ENCODE measurements around the gene SYCE3. TPM values are rescaled to one million over a fixed set of nuclear protein-coding genes. Genes with fewer than 3 reads are reported as not detected.

Gene SYCE3
- total and polyA plus RNA-seq, 9 donors = not detected

DNA sequence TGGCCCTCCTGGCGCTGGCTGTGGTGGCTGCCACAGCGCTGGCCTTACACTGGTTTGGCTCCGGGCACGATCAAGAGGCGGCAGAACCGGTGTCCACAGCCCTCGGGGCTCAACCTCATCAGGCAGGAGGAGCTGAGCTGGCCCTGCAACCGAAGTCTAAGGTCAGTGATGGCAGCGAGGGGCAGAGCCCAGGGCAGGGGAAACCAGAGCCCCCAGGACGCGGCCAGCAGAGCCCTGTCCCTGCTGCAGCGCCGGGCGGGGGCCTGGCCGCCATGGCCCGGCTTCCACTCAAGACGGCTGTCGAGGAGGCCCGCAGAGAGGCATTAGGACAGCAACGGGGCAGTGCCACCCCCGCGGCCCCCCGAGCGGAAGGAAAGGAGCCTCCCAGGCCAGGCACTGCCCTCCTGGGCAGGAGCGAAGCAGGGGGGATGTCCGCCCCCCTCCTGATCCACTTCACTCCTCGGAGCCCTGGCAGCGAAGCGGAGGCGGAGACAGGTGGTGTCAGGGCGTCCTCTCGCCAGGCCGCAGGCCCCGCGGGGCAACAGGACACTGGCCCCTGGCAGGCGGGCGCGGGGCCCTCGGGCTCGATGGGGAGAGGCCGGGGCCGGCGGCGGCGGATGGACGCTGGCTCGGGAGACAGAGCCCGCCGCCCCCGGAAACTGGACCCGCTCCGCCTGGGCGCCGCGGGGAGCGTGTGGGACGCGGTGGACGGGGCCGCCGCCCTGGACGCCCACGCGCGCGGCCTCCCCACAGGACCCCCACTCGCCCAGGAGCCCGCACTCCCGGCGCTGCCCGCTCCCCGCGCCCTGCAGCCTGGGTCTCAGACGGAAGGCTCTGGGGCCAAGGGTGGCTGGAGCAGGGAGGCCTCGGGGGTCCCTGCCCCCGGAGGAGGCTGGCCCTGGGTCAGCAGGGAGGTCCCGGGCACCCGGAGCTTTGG is 16.1 kb downstream of the SYCE3 start:
- TF ChIP-seq EP300 (IDR thresholded peaks at IDR 0.05) = no peak
- TF ChIP-seq, protein P1, sequence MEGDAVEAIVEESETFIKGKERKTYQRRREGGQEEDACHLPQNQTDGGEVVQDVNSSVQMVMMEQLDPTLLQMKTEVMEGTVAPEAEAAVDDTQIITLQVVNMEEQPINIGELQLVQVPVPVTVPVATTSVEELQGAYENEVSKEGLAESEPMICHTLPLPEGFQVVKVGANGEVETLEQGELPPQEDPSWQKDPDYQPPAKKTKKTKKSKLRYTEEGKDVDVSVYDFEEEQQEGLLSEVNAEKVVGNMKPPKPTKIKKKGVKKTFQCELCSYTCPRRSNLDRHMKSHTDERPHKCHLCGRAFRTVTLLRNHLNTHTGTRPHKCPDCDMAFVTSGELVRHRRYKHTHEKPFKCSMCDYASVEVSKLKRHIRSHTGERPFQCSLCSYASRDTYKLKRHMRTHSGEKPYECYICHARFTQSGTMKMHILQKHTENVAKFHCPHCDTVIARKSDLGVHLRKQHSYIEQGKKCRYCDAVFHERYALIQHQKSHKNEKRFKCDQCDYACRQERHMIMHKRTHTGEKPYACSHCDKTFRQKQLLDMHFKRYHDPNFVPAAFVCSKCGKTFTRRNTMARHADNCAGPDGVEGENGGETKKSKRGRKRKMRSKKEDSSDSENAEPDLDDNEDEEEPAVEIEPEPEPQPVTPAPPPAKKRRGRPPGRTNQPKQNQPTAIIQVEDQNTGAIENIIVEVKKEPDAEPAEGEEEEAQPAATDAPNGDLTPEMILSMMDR (IDR thresholded peaks at IDR 0.05) = no peak
- no peak for TF ChIP-seq POLR2A (IDR thresholded peaks at IDR 0.05)
- H3K27ac ChIP-seq = no peak overlapping the region

DNA sequence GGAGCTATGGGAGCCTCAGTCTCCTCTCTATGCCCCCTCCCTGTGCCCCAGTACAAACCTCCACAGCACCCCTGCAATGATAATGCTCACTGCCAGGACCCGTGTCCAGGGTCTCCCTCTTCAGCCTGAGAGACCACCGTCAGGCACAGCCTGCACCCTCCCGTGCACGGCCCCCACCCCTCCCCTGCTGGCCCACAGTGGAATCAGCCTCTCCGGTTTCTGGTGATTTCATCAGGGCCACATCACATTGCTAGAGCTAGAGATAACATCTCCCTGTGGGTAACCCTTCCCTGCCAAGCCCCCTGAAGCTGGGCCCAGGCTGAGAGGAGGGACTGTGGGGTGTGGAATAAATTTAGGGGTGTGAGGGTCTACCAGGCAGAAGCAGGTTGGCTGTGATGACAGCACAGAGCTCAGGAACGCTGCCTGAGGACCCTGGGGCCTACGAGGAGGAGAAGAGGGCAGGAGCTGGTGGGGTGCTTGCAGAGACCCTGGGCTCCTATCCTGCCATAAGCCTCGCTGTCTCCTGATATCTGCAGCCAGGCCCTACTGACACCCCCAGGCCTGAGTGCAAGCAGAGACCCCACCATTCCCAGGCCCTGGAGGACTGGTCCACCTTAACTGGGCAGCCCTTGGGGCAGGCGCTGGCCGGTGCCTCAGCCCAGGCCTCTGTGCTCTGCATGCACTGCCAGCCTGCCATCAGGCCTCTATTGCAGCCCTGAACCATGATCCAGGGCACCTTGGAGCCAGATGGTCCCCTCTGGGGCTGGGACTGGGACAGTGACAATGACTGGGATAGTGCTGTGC is 17.0 kb downstream of the SYCE3 start, which contains the start of gene KLHDC7B:
Gene KLHDC7B, plus strand, starts transcription at position 378 of the 804 bp plus-strand sequence. Its CDS starts 345 bp downstream, at position 723.
- intact Hi-C loops (cut with DNase I) = no loop called here
- Histone ChIP-seq H3K36me3 (no peaks in the 10 kb centered on the region), H3K4me1 (ENCODE audit: insufficient read depth) (no peaks in the 10 kb centered on the region), H3K27ac (no peak within 1 kb of the TSS), H3K27me3 (peaks cover 7% of the 10 kb centered on the region), H3K9me3 (no peaks in the 10 kb centered on the region), H3K4me3 (no peak within 1 kb of the TSS)
- TF ChIP-seq, protein P1 (IDR thresholded peaks at IDR 0.05) = no peak
- TF ChIP-seq POLR2A (IDR thresholded peaks at IDR 0.05) (no peak), EP300 (IDR thresholded peaks at IDR 0.05) (no peak)
- 46 to 62% (median 61%) methylated on average over 8 to 10 of the region's 10 CpGs for WGBS, 3 donors
- no peak for DNase-seq

More for the DNA sequence above, 16.1 kb downstream of the SYCE3 start:
- intact Hi-C loops (cut with DNase I) = no loop called here
- no peaks in the 10 kb centered on the region for H3K4me1 ChIP-seq (ENCODE audit: insufficient read depth)
- peaks cover 7% of the 10 kb centered on the region for H3K27me3 ChIP-seq
- no peak for DNase-seq
- H3K36me3 ChIP-seq = no peaks in the 10 kb centered on the region
- 25 to 54% (median 26%) methylated on average over 29 to 78 of the region's 78 CpGs for WGBS, 3 donors
- H3K4me3 ChIP-seq = no peak overlapping the region
- no peaks in the 10 kb centered on the region for H3K9me3 ChIP-seq

DNA sequence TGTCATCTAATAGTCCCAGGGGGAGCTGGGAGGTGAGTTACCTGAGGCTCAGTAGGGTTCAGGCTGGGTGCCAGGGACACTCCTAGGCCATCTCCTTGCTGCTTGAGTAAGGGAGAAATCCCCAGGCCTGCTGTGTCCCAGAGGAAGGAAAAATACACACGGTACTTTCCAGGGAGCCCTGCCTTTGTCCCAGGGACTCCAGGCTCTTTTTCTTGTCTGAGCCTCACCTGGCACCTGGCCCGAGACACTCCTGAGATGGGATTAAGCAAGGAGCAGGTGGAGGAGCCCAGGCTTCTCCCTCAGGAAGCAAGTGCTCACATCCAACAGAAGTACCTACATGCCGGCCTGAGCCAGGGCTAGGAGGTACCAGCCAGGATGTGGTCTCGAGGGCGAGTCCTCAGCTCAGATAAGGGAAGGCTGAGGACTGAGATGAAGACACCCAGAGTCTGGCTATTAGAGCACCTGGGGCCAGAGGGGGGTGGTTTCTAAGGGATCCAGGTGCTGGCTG is 17.9 kb downstream of the SYCE3 start:
- Histone ChIP-seq H3K36me3 (no peaks in the 10 kb centered on the region), H3K4me3 (no peak overlapping the region), H3K27ac (no peak overlapping the region), H3K4me1 (ENCODE audit: insufficient read depth) (no peaks in the 10 kb centered on the region), H3K9me3 (no peaks in the 10 kb centered on the region), H3K27me3 (peaks cover 7% of the 10 kb centered on the region)
- WGBS, 3 donors = 73 to 87% (median 75%) methylated on average over 5 of the region's 5 CpGs
- TF ChIP-seq, protein P1 (IDR thresholded peaks at IDR 0.05) = no peak
- TF ChIP-seq EP300 (IDR thresholded peaks at IDR 0.05) = no peak
- no peak for TF ChIP-seq POLR2A (IDR thresholded peaks at IDR 0.05)
- intact Hi-C loops (cut with DNase I) = no loop called here
- no peak for DNase-seq

DNA sequence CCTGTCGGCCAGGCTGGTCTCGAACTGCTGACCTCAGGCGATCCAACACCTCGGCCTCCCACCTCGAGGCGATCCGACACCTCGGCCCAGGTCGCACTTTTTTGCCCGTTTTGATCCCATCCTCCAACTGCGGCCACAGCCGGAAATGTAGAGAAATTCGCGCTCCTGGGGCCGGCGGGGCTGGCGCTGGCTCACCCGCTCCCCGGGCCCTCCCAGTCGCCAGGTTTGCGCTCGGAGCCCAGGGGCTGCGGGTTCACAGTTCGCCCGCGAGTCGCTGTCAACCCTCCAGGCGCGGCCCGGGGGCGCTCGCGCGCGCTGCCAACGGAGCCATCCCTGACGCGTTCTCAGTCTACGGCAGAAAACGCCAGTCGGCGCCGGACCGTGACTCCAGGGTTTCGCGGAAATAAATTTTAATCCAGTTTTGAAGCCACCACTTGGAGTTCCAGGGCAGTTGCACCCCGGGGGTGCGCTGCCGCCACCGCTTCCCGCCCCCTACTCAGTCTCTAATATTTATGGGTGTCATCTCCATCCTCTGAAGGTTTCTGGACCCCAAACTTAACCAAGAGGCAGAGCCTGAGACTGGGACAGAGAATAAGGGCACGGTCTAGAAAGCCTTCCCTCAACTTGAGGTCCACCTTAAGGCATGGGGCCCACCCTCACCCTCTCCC is 18.5 kb downstream of the SYCE3 start:
- Histone ChIP-seq H3K36me3 (no peaks in the 10 kb centered on the region), H3K9me3 (no peaks in the 10 kb centered on the region), H3K27me3 (peaks cover 7% of the 10 kb centered on the region), H3K4me1 (ENCODE audit: insufficient read depth) (no peaks in the 10 kb centered on the region), H3K4me3 (no peak overlapping the region), H3K27ac (no peak overlapping the region)
- WGBS, 3 donors = 3 to 4% (median 4%) methylated on average over 39 to 52 of the region's 52 CpGs
- DNase-seq = peak in 3 of 5 donors; percentile 62 to 72 (median 62)
- intact Hi-C loops (cut with DNase I) = no loop called here
- no peak for TF ChIP-seq POLR2A (IDR thresholded peaks at IDR 0.05)
- TF ChIP-seq, protein P1 (IDR thresholded peaks at IDR 0.05) = no peak
- TF ChIP-seq EP300 (IDR thresholded peaks at IDR 0.05) = no peak
